HCT116 (cell line): Measurements from ENCODE around the gene VCAN. TPM values are rescaled to one million over a fixed set of nuclear protein-coding genes. Genes with fewer than 3 reads are reported as not detected.
A peak's percentile ranks its signal among the peaks of the same experiment; 100 is the strongest.

Source experiments
- ATAC-seq: fragments of 200-7000 bp; cut with Tn5 transposase; 2 replicates; pipeline ENCODE4 v1.9.1; 2020; ENCODE audit warnings: mild to moderate bottlenecking, moderate library complexity
- Bru-seq: library from RNA; stranded (reverse); fragments of 400-500 nt; gene quantifications from one replicate; lab custom pipeline; 2021; lab: Mats Ljungman, UMichigan
- BruChase-seq, 2 experiments: library from RNA; stranded (reverse); fragments of 400-500 nt; gene quantifications; one replicate each; lab custom pipeline; 2021; lab: Mats Ljungman, UMichigan
- BruUV-seq: library from RNA; stranded (reverse); fragments of 400-500 nt; replicated peaks from 2 replicates; lab custom pipeline; 2021; lab: Mats Ljungman, UMichigan
- CTCF ChIA-PET: fragments of 300-600 bp; sonication (Branson Sonifier 250); formaldehyde crosslinking; loops from one replicate; lab custom pipeline; 2021; ENCODE audit warnings: antibody characterized with exemption; lab: Charles Lee
- POLR2A ChIA-PET: fragments of 300-600, 350-600 bp; sonication (Branson Sonifier 250); formaldehyde crosslinking; loops from one replicate; lab custom pipeline; 2021; ENCODE audit warnings: antibody characterized with exemption; lab: Charles Lee
- RAD21 ChIA-PET, 2 experiments: fragments of 300-600 bp; sonication (Branson Sonifier 250); formaldehyde crosslinking; loops; one replicate each; lab custom pipeline; 2023; ENCODE audit warnings: low total read pairs in 2 of 2; ENCODE audit not compliant: uncharacterized antibody in 2 of 2, unreplicated experiment in 2 of 2, low non-redundant PET in 1 of 2; lab: Charles Lee
- DNase-seq: peaks from one replicate; pipeline ENCODE4 v3.0.0-alpha.2; 2010; ENCODE audit warnings: low read depth, low spot score
- H2AFZ ChIP-seq: fragments of 200-600 bp; shearing (Covaris generic), sonication (generic); 2 replicates; pipeline ENCODE4 v1.6.1; 2017; ENCODE audit warnings: low read depth, mixed run types, mixed read lengths, antibody characterized with exemption, low read length; ENCODE audit not compliant: poor library complexity, severe bottlenecking
- H3K27ac ChIP-seq: 2 replicates; pipeline ENCODE4 v1.5.1; 2012; ENCODE audit warnings: low read depth, low read length
- H3K27me3 ChIP-seq: fragments of 200-600 bp; sonication (generic); 2 replicates; pipeline ENCODE4 v1.6.1; 2016; ENCODE audit warnings: mixed run types, low read length, mixed read lengths; ENCODE audit not compliant: insufficient read depth
- H3K36me3 ChIP-seq, 2 experiments: fragments of 200-500 bp in 1 of 2; fragments of 200-600 bp in 1 of 2; sonication (Bioruptor generic) in 1 of 2; sonication (generic) in 1 of 2; 2 replicates each; pipeline versions ENCODE4 v1.5.1 to v1.6.1; 2014 to 2016; ENCODE audit warnings: low read length in 2 of 2, inconsistent platforms in 1 of 2, mixed read lengths in 1 of 2, mixed run types in 1 of 2; ENCODE audit not compliant: insufficient read depth in 2 of 2, control insufficient read depth in 1 of 2
- H3K4me1 ChIP-seq, 2 experiments: fragments of 200-600 bp in 1 of 2; sonication (generic) in 1 of 2; 2 replicates each; pipeline versions ENCODE4 v1.5.1 to v1.6.1; 2012 to 2017; ENCODE audit warnings: low read length in 2 of 2, inconsistent platforms in 1 of 2, mild to moderate bottlenecking in 1 of 2, mixed read lengths in 1 of 2, mixed run types in 1 of 2, moderate library complexity in 1 of 2; ENCODE audit not compliant: insufficient read depth in 2 of 2, control insufficient read depth in 1 of 2
- H3K4me2 ChIP-seq: fragments of 200-600 bp; sonication (generic); 2 replicates; pipeline ENCODE4 v1.6.1; 2017; ENCODE audit warnings: mixed run types, low read length, mixed read lengths
- H3K4me3 ChIP-seq, 2 experiments: fragments of 200-600 bp in 1 of 2; sonication (generic) in 1 of 2; replicated peaks in 1 of 2; 2 replicates each; pipeline ENCODE4 v1.5.1; 2011 to 2016; ENCODE audit warnings: low read length in 2 of 2, control low read depth in 1 of 2, low read depth in 1 of 2, mild to moderate bottlenecking in 1 of 2, mixed read lengths in 1 of 2, mixed run types in 1 of 2
- H3K79me2 ChIP-seq: fragments of 200-600 bp; sonication (generic); 2 replicates; pipeline ENCODE4 v1.6.1; 2017; ENCODE audit warnings: mild to moderate bottlenecking, mixed run types, low read length, moderate library complexity, mixed read lengths; ENCODE audit not compliant: insufficient read depth
- H3K9ac ChIP-seq: fragments of 200-600 bp; sonication (generic); 2 replicates; pipeline ENCODE4 v1.6.1; 2016; ENCODE audit warnings: low read length, mixed read lengths
- H3K9me2 ChIP-seq: fragments of 200-600 bp; sonication (generic), shearing (Covaris generic); 2 replicates; pipeline ENCODE4 v1.6.1; 2017; ENCODE audit warnings: mixed run types, mild to moderate bottlenecking, moderate library complexity; ENCODE audit not compliant: insufficient read depth
- H3K9me3 ChIP-seq, 2 experiments: fragments of 200-500 bp in 1 of 2; fragments of 200-600 bp in 1 of 2; sonication (Bioruptor generic) in 1 of 2; sonication (generic) in 1 of 2; 2 replicates each; pipeline ENCODE4 v1.6.1; 2014 to 2017; ENCODE audit warnings: low read length in 2 of 2, mixed read lengths in 2 of 2, inconsistent platforms in 1 of 2, low read depth in 1 of 2, mild to moderate bottlenecking in 1 of 2, mixed run types in 1 of 2, moderate library complexity in 1 of 2; ENCODE audit not compliant: control insufficient read depth in 1 of 2, insufficient read depth in 1 of 2
- H4K20me1 ChIP-seq: fragments of 200-600 bp; sonication (generic), shearing (Covaris generic); 2 replicates; pipeline ENCODE4 v1.6.1; 2017; ENCODE audit warnings: mixed run types, mild to moderate bottlenecking, moderate library complexity; ENCODE audit not compliant: insufficient read depth
- CBX3 ChIP-seq: IDR thresholded peaks from 2 replicates; pipeline ENCODE4 v1.6.1; 2012; ENCODE audit warnings: low read depth
- CEBPB ChIP-seq: IDR thresholded peaks from 2 replicates; pipeline ENCODE4 v1.6.1; 2012; ENCODE audit warnings: low read depth
- JUND ChIP-seq: IDR thresholded peaks from 2 replicates; pipeline ENCODE4 v1.6.1; 2012
- POLR2A ChIP-seq: IDR thresholded peaks from 2 replicates; pipeline ENCODE4 v1.7.0; 2011; ENCODE audit warnings: borderline replicate concordance; ENCODE audit not compliant: insufficient read depth, insufficient read length; ENCODE audit errors: extremely low read depth
- POLR2AphosphoS5 ChIP-seq: IDR thresholded peaks from 2 replicates; pipeline ENCODE4 v1.6.1; 2011; ENCODE audit warnings: mild to moderate bottlenecking, low read depth, low read length, moderate library complexity
- SIN3A ChIP-seq: IDR thresholded peaks from 2 replicates; pipeline ENCODE4 v1.6.1; 2012; ENCODE audit warnings: low read depth
- SP1 ChIP-seq: IDR thresholded peaks from 2 replicates; pipeline ENCODE4 v1.6.1; 2012; ENCODE audit warnings: low read depth
- TCF7L2 ChIP-seq: IDR thresholded peaks from 2 replicates; pipeline ENCODE4 v1.7.0; 2011; ENCODE audit warnings: borderline replicate concordance, inconsistent platforms; ENCODE audit not compliant: insufficient read depth, insufficient read length; ENCODE audit errors: extremely low read depth
- YY1 ChIP-seq: IDR thresholded peaks from 2 replicates; pipeline ENCODE4 v1.6.1; 2011; ENCODE audit warnings: low read length, low read depth, moderate library complexity, mild to moderate bottlenecking; ENCODE audit not compliant: insufficient replicate concordance; ENCODE audit errors: extremely low read depth
- ZFX ChIP-seq: fragments of 450-650 bp; IDR thresholded peaks from 2 replicates; pipeline ENCODE4 v1.6.1; 2017
- ZNF274 ChIP-seq: fragments of 200-500 bp; sonication (Bioruptor generic); IDR thresholded peaks from 2 replicates; pipeline ENCODE4 v1.6.1; 2014; ENCODE audit warnings: mild to moderate bottlenecking, low read depth, low read length, inconsistent platforms
- intact Hi-C: fragments of 100-400 bp; cut with micrococcal nuclease; formaldehyde crosslinking; loops from 2 replicates; pipeline ENCODE4 v1.10.0; 2022
- long read RNA-seq: library from polyadenylated mRNA; unstranded; transcript quantifications from one replicate; pipeline ENCODE4 v2.0.0, GENCODE V29; 2021; ENCODE audit not compliant: unreplicated experiment
- polyA plus RNA-seq: library from polyadenylated mRNA; unstranded; fragments of >200 nt; gene quantifications from 2 replicates; pipeline ENCODE4 v1.2.1, GENCODE V29; 2012; ENCODE audit warnings: missing spikeins
- total RNA-seq: library from RNA; stranded (reverse); gene quantifications from one replicate; pipeline ENCODE4 v1.2.1, GENCODE V29; 2021; ENCODE audit not compliant: unreplicated experiment
- TF ChIP-seq, protein P1 (sequence below), 3 experiments: fragments of 200-600 bp in 1 of 3; sonication (generic) in 1 of 3; IDR thresholded peaks in 2 of 3; conservative IDR thresholded peaks in 1 of 3; 2 replicates each; pipeline ENCODE4 v1.5.1; 2012 to 2017; ENCODE audit warnings: low read depth in 2 of 3, low read length in 2 of 3, antibody characterized with exemption in 1 of 3, borderline replicate concordance in 1 of 3, control low read depth in 1 of 3, mild to moderate bottlenecking in 1 of 3, mixed read lengths in 1 of 3, mixed run types in 1 of 3, moderate library complexity in 1 of 3; ENCODE audit not compliant: insufficient read depth in 1 of 3
- TF ChIP-seq, protein P2 (sequence below): IDR thresholded peaks from 2 replicates; pipeline ENCODE4 v1.6.1; 2012

Gene VCAN
- total RNA-seq (49.9 TPM), Bru-seq, nascent RNA (percentile 72 among the genes with signal in this experiment), BruChase-seq, experiment 1, labeled RNA remaining after a 6-hour chase (percentile 83 among the genes with signal in this experiment), BruChase-seq, experiment 2, labeled RNA remaining after a 2-hour chase (percentile 77 among the genes with signal in this experiment)
- 7.2 and 12.8 TPM in 2 replicates for polyA plus RNA-seq
- long read RNA-seq, full-length matches to known transcripts, result 16 of 25 reads
- long read RNA-seq, partial matches to known transcripts, result 4 of 25 reads
- long read RNA-seq, other reads (novel, unspliced or antisense), result 5 of 25 reads

- H3K9ac ChIP-seq, result peak within 1 kb of the TSS; percentile 61
These were observed at the start of gene VCAN for GRCh38 chr5:83471405-83472212. Gene VCAN (plus strand): TSS chr5:83471744. CDS start chr5:83483519, 11,775 bp downstream.

DNA sequence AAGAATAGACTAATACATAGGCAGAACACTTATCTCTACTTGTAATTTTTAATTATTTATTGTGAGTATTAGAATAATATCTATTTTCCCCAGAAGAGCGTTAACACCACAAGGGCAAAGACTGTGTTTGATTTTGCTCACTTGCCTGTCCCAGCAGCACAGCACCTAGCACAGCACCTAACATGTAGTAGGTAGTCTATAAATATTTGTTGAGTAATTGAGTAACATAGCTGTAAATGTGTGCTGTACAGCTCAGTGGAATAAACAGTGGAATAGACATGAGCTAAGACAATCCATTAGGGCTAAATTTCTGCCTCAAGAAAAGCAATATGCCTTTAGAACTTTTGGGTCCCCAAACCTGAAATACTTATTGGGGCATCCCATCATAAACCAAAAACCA, 49.3 kb upstream of the VCAN start:
- H3K27me3 ChIP-seq, result no peaks in the 10 kb centered on the region
- H3K4me1 ChIP-seq, result no peaks in the 10 kb centered on the region
- POLR2A ChIA-PET, result no interaction called here
- no peak overlapping the region for H2AFZ ChIP-seq
- no peaks in the 10 kb centered on the region for H3K79me2 ChIP-seq
- RAD21 ChIA-PET, result no interaction called here
- ATAC-seq, result no peak
- no peak overlapping the region for H3K4me3 ChIP-seq
- no peak overlapping the region for H3K9ac ChIP-seq
- no peaks in the 10 kb centered on the region; a peak in 1 of 4 replicates for H3K9me3 ChIP-seq
- no peaks in the 10 kb centered on the region for H3K36me3 ChIP-seq
- no peak for DNase-seq
- H3K9me2 ChIP-seq, result no peaks in the 10 kb centered on the region
- no peak overlapping the region for H3K4me2 ChIP-seq
- CTCF ChIA-PET, result no interaction called here
- intact Hi-C loops, result no loop called here
- TF ChIP-seq ZNF274 (no peak), YY1 (no peak), POLR2A (no peak), POLR2AphosphoS5 (no peak), SP1 (no peak), ZFX (no peak), SIN3A (no peak)
- TF ChIP-seq, protein P1, sequence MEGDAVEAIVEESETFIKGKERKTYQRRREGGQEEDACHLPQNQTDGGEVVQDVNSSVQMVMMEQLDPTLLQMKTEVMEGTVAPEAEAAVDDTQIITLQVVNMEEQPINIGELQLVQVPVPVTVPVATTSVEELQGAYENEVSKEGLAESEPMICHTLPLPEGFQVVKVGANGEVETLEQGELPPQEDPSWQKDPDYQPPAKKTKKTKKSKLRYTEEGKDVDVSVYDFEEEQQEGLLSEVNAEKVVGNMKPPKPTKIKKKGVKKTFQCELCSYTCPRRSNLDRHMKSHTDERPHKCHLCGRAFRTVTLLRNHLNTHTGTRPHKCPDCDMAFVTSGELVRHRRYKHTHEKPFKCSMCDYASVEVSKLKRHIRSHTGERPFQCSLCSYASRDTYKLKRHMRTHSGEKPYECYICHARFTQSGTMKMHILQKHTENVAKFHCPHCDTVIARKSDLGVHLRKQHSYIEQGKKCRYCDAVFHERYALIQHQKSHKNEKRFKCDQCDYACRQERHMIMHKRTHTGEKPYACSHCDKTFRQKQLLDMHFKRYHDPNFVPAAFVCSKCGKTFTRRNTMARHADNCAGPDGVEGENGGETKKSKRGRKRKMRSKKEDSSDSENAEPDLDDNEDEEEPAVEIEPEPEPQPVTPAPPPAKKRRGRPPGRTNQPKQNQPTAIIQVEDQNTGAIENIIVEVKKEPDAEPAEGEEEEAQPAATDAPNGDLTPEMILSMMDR (IDR thresholded peaks at IDR 0.05 in 2 of 3, conservative IDR thresholded peaks at IDR 0.05 in 1 of 3; ENCODE audit: borderline replicate concordance in 1 of 3, insufficient read depth in 1 of 3, low read depth in 2 of 3, low read length in 2 of 3), result no peak
- no peak overlapping the region for H3K27ac ChIP-seq
- no TSS peak for BruUV-seq
- H4K20me1 ChIP-seq, result no peaks in the 10 kb centered on the region

More at GRCh38 chr5:83471405-83472212, at the start of gene VCAN:
- DNase-seq, result peak; percentile 53
- CTCF ChIA-PET, result interaction anchor here (0.6 kb wide), 1 partner anchor 15 kb away, joined by 4 read pairs; no protein-coding TSS in a partner anchor
- H3K9me3 ChIP-seq, result no peaks in the 10 kb centered on the region
- no peak within 1 kb of the TSS for H2AFZ ChIP-seq
- no peaks in the 10 kb centered on the region for H3K9me2 ChIP-seq
- H4K20me1 ChIP-seq, result no peaks in the 10 kb centered on the region
- peak within 1 kb of the TSS; percentile 40; the same call in 1 of the 2 replicates for H3K27ac ChIP-seq
- peaks cover 13 to 36% of the 10 kb centered on the region in 2 experiments for H3K4me1 ChIP-seq
- peak; percentile 43 for ATAC-seq
- TSS peak; percentile 78 for BruUV-seq
- RAD21 ChIA-PET, result interaction anchor here in 1 of 2 experiments (0.7 kb wide), 1 partner anchor 710 kb away, joined by 7 read pairs; no protein-coding TSS in a partner anchor
- intact Hi-C loops, result loop anchor here (2.0 to 5.0 kb wide), 3 partner anchors 91 to 1119 kb away; partner anchors contain the start of genes TMEM167A and XRCC4
- H3K27me3 ChIP-seq, result no peaks in the 10 kb centered on the region
- peak within 1 kb of the TSS; percentile 55 to 62 for H3K4me3 ChIP-seq
- peaks cover 17% of the 10 kb centered on the region for H3K79me2 ChIP-seq
- TF ChIP-seq JUND (no peak), TCF7L2 (no peak), POLR2A (peak; percentile 36), ZFX (no peak), ZNF274 (no peak), CEBPB (no peak), CBX3 (no peak)
- TF ChIP-seq, protein P2, sequence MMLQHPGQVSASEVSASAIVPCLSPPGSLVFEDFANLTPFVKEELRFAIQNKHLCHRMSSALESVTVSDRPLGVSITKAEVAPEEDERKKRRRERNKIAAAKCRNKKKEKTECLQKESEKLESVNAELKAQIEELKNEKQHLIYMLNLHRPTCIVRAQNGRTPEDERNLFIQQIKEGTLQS, result no peak
- TF ChIP-seq, all 23 proteins: peak for 1
- peak within 1 kb of the TSS; percentile 80 for H3K4me2 ChIP-seq
- POLR2A ChIA-PET, result no interaction called here
- no peaks in the 10 kb centered on the region for H3K36me3 ChIP-seq
